Smooth muscle cell (in vitro differentiated cells): ENCODE results near the gene TMEM178B. TPM values are rescaled to one million over a fixed set of nuclear protein-coding genes. Genes with fewer than 3 reads are reported as not detected.

Source experiments
- DNase-seq: peaks from one replicate; lab custom pipeline; 2025; ENCODE audit not compliant: unreplicated experiment; lab: John Stamatoyannopoulos, UW
- H2AFZ ChIP-seq: fragments of 200-600 bp; sonication (generic); 2 replicates; pipeline ENCODE4 v1.6.0; 2016; ENCODE audit warnings: antibody characterized with exemption, low read depth, mild to moderate bottlenecking
- H3F3A ChIP-seq: fragments of 200-600 bp; sonication (generic); 2 replicates; pipeline ENCODE4 v1.6.0; 2017; ENCODE audit warnings: antibody characterized with exemption, low read depth
- H3K27ac ChIP-seq: fragments of 200-600 bp; sonication (generic); 2 replicates; pipeline ENCODE4 v1.5.1; 2016; ENCODE audit warnings: low read depth, mild to moderate bottlenecking
- H3K27me3 ChIP-seq: fragments of 200-600 bp; sonication (generic); 2 replicates; pipeline ENCODE4 v1.6.1; 2016; ENCODE audit warnings: low read depth, mild to moderate bottlenecking
- H3K36me3 ChIP-seq: fragments of 200-600 bp; sonication (generic); 2 replicates; pipeline ENCODE4 v1.5.1; 2016; ENCODE audit warnings: low read depth
- H3K4me1 ChIP-seq: fragments of 200-600 bp; sonication (generic); 2 replicates; pipeline ENCODE4 v1.5.1; 2016; ENCODE audit warnings: low read depth
- H3K4me2 ChIP-seq: fragments of 200-600 bp; sonication (generic); 2 replicates; pipeline ENCODE4 v1.6.0; 2016; ENCODE audit warnings: mild to moderate bottlenecking
- H3K4me3 ChIP-seq: fragments of 200-600 bp; sonication (generic); 2 replicates; pipeline ENCODE4 v1.5.1; 2016; ENCODE audit warnings: mild to moderate bottlenecking
- H3K79me2 ChIP-seq: fragments of 200-600 bp; sonication (generic); 2 replicates; pipeline ENCODE4 v1.6.0; 2016; ENCODE audit warnings: low read depth, mild to moderate bottlenecking
- H3K9ac ChIP-seq: fragments of 200-600 bp; sonication (generic); 2 replicates; pipeline ENCODE4 v1.6.0; 2016; ENCODE audit warnings: low read depth
- H3K9me3 ChIP-seq: fragments of 200-600 bp; sonication (generic); replicated peaks from 2 replicates; pipeline ENCODE4 v1.5.1; 2016; ENCODE audit warnings: low read depth
- H4K20me1 ChIP-seq: fragments of 200-600 bp; sonication (generic); 2 replicates; pipeline ENCODE4 v1.6.0; 2016; ENCODE audit warnings: low read depth
- CTCF ChIP-seq: fragments of 200-600 bp; sonication (generic); IDR thresholded peaks from 2 replicates; pipeline ENCODE4 v1.5.1; 2017; ENCODE audit warnings: borderline replicate concordance, mild to moderate bottlenecking, antibody characterized with exemption; ENCODE audit not compliant: insufficient read depth, poor library complexity, severe bottlenecking
- WGBS: methylation state at CpG from one replicate; pipeline ENCODE4 v1.1.7; 2016; ENCODE audit warnings: low lambda C conversion rate; 5-methylcytosine and 5-hydroxymethylcytosine counted together
- polyA plus RNA-seq: library from polyadenylated mRNA; unstranded; fragments of >200 nt; fragmentation: Nextera tagmentation; extraction: Ambion mirVana; gene quantifications from 2 replicates; pipeline ENCODE4 v1.2.1, GENCODE V29; 2016
- total RNA-seq: library from RNA; depleted of rRNA; stranded (reverse); fragments of >200 nt; gene quantifications from 2 replicates; pipeline ENCODE4 v1.2.3, GENCODE V29; 2014

Gene TMEM178B
- total and polyA plus RNA-seq, 2 experiments from 2014 or later = 0.72 TPM; not detected in 1

GRCh38 chr7:141213226-141213625, 139.4 kb downstream of the TMEM178B start:
- Histone ChIP-seq H3K36me3 (no peaks in the 10 kb centered on the region), H3F3A (no peaks in the 10 kb centered on the region), H3K4me1 (no peaks in the 10 kb centered on the region), H3K9me3 (no peaks in the 10 kb centered on the region), H3K4me3 (no peak overlapping the region), H4K20me1 (no peaks in the 10 kb centered on the region), H3K9ac (no peak overlapping the region), H3K79me2 (no peaks in the 10 kb centered on the region), H3K27ac (no peak overlapping the region), H3K4me2 (no peak overlapping the region), H2AFZ (no peak overlapping the region), H3K27me3 (peaks cover 5% of the 10 kb centered on the region)
- WGBS = 84% methylated on average over 2 of the region's 2 CpGs
- no peak for DNase-seq
- TF ChIP-seq CTCF = no peak

- Histone ChIP-seq H3K4me1 (no peaks in the 10 kb centered on the region), H3K9ac (no peak overlapping the region), H4K20me1 (no peaks in the 10 kb centered on the region), H2AFZ (no peak overlapping the region), H3K27ac (no peak overlapping the region), H3K27me3 (peaks cover 4% of the 10 kb centered on the region), H3F3A (no peaks in the 10 kb centered on the region), H3K36me3 (no peaks in the 10 kb centered on the region), H3K4me2 (no peak overlapping the region), H3K9me3 (no peaks in the 10 kb centered on the region), H3K4me3 (no peak overlapping the region), H3K79me2 (no peaks in the 10 kb centered on the region)
- TF ChIP-seq CTCF = no peak
- no peak for DNase-seq
- WGBS = 68% methylated on average over 7 of the region's 7 CpGs
These were observed 144.1 kb downstream of the TMEM178B start for GRCh38 chr7:141217938-141218337.

GRCh38 chr7:141218941-141219340, 145.1 kb downstream of the TMEM178B start:
- 68% methylated on average over 6 of the region's 6 CpGs for whole genome bisulfite sequencing
- DNase-seq = no peak
- H3K27ac ChIP-seq = no peak overlapping the region

More at GRCh38 chr7:141218941-141219340, 145.1 kb downstream of the TMEM178B start:
- H3K27me3 ChIP-seq = no peaks in the 10 kb centered on the region
- H3K4me3 ChIP-seq = no peak overlapping the region
- H3K4me1 ChIP-seq = no peaks in the 10 kb centered on the region
- no peaks in the 10 kb centered on the region for H3K36me3 ChIP-seq
- H4K20me1 ChIP-seq = no peaks in the 10 kb centered on the region
- no peak overlapping the region for H3K4me2 ChIP-seq
- H2AFZ ChIP-seq = no peak overlapping the region
- no peaks in the 10 kb centered on the region for H3F3A ChIP-seq
- H3K9me3 ChIP-seq = no peaks in the 10 kb centered on the region
- no peaks in the 10 kb centered on the region for H3K79me2 ChIP-seq
- H3K9ac ChIP-seq = no peak overlapping the region
- TF ChIP-seq CTCF = no peak
